Measurements from ENCODE around the gene BNIP1.

DNA sequence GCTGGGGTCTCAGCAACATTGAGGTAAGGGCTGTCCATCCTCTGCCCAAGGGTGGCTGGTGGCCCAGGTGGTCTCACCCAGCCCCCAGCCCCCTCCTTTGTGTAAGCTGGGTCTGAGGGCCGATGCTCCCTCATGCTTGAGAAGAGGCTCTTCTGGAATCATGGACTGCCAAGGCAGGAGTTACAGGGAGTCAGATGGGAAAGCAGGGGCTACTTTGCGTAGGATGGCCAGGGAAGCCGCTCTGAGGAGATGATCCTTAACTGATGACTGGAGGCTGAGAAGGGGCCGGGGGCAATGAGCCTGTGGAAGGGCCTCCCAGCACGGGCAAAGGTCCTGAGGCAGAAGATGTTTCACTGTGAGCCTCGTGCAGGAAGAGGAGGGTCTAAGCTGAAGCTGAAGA lies 67.0 kb downstream of the BNIP1 start:
- TF ChIP-seq, protein P1, sequence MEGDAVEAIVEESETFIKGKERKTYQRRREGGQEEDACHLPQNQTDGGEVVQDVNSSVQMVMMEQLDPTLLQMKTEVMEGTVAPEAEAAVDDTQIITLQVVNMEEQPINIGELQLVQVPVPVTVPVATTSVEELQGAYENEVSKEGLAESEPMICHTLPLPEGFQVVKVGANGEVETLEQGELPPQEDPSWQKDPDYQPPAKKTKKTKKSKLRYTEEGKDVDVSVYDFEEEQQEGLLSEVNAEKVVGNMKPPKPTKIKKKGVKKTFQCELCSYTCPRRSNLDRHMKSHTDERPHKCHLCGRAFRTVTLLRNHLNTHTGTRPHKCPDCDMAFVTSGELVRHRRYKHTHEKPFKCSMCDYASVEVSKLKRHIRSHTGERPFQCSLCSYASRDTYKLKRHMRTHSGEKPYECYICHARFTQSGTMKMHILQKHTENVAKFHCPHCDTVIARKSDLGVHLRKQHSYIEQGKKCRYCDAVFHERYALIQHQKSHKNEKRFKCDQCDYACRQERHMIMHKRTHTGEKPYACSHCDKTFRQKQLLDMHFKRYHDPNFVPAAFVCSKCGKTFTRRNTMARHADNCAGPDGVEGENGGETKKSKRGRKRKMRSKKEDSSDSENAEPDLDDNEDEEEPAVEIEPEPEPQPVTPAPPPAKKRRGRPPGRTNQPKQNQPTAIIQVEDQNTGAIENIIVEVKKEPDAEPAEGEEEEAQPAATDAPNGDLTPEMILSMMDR (IDR thresholded peaks at IDR 0.05; ENCODE audit: low read length) = no peak
- TF ChIP-seq EZH2 (optimal IDR thresholded peaks at IDR 0.05; ENCODE audit: low read depth, low read length) (no peak), EZH2phosphoT487 (IDR thresholded peaks at IDR 0.05; ENCODE audit: low read length) (no peak)
